GM12801 (cell line): Measurements from ENCODE around the gene DOC2B.

ENCODE experiments used
- TF ChIP-seq, protein P1 (sequence below): IDR thresholded peaks from one replicate; pipeline ENCODE4 v1.5.1; 2011; ENCODE audit warnings: control low read depth; ENCODE audit not compliant: insufficient read length; ENCODE audit errors: extremely low read depth

The DOC2B gene

DNA sequence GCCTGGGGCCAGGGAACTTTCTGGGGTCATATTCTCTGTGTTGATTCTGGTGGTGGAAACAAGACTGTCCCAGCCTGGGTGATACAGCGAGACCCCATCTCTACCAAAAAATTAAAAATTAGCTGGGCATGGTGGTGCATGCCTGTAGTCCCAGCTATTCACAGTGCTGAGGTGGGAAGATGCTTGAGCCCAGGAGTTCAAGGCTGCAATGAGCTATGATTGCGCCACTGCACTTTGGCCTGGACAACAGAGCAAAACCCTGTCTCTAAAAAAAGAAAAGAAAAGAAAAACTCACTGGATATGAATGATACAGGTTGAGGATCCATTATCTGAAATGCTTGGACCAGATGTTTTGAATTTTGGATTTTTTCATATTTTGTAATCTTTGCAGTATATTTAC is 30.4 kb downstream of the DOC2B start:
- TF ChIP-seq, protein P1, sequence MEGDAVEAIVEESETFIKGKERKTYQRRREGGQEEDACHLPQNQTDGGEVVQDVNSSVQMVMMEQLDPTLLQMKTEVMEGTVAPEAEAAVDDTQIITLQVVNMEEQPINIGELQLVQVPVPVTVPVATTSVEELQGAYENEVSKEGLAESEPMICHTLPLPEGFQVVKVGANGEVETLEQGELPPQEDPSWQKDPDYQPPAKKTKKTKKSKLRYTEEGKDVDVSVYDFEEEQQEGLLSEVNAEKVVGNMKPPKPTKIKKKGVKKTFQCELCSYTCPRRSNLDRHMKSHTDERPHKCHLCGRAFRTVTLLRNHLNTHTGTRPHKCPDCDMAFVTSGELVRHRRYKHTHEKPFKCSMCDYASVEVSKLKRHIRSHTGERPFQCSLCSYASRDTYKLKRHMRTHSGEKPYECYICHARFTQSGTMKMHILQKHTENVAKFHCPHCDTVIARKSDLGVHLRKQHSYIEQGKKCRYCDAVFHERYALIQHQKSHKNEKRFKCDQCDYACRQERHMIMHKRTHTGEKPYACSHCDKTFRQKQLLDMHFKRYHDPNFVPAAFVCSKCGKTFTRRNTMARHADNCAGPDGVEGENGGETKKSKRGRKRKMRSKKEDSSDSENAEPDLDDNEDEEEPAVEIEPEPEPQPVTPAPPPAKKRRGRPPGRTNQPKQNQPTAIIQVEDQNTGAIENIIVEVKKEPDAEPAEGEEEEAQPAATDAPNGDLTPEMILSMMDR: no peak

DNA sequence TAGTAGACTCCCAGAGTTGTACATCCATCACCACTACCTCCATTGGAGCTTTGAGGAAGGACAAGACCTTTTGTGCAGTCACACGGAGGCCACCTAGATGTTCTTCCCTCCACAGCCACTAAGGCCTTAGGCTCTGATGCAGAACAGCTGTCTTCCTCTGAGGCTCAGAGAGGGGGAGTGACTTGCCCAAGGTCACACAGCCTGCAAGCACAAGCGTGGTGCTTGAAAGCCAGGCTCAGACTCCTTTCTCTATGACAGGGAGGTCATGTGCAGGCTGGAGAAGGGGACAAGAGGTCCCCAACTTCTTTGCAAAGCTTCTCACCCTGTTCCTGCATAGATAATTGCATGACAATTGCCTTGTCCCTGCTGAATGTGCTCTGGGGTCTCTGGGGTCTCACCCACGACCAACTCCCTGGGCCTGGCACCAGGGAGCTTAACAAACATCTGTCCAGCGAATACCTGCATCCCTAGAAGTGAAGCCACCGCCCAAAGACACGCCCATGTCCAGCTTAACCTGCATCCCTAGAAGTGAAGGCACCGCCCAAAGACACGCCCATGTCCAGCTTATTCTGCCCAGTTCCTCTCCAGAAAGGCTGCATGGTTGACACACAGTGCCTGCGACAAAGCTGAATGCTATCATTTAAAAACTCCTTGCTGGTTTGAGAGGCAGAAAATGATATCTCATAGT is 31.4 kb downstream of the DOC2B start:
- TF ChIP-seq, protein P1: no peak

GRCh38 chr17:149231-149630 is 32.2 kb downstream of the DOC2B start:
- TF ChIP-seq, protein P1: no peak

DNA sequence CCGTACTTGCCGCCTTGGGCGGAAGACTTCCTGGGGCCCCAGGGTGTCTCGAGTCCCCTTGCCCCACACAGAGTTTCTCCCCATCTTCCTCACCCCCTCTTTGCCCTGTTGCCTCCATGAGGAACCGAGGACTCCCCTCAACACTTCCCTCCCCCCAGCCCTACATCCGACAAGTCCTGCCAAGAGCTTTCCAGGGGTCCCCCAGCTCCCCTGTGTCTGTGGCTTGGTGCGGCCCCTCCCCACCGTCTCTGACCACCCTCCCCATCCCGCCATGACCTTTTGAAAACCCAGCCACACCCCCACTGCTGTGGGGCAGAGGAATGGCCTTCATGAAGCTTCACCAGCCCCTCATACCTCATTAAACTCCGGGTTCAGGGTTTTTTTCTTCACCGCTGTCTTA is 32.7 kb downstream of the DOC2B start:
- TF ChIP-seq, protein P1: no peak

DNA sequence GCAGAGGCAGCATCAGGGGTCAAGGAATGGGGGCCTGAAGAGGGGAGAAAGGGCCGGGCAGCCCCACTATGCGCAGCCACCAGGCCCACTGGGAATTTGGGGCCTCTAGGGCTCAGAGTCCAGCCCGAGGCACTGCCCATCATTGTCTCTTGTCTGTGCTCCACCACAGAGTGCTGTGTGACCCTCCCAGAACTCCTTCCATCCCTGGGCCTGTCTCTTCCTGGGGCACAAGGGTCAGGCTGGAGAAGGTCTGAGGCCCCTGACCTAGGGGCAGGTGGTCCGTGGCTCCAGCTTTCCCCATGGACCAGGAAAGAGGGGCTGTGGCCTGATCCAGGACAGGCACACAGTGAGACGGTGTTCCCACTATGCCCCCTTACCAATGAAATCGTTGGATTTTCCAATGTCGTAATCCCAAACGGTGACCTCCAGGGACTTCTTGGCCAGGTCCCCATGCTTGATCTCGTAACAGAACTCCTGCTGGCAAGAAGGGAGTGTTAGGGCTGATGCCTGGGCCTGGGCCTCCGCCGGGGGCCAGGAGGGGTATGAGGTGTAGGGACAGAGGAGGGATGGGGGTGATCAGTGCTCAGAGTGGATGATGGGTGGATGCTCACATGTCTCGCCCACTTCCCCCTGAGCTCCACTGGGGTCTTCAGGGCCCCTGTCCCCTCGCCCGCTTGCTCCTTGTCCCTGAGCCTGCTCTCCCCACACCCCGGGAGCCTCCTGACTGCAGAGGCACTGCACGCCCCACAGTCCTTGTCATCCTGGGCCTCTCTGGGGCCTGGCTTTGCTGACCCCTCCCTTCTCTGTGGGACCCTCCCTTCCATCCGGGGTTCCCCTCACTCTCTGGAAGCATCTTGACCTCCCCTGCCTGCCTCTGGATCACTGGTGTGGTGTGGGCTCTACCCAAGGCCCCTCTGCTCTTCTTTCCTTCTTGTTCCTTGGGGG is 33.4 kb downstream of the DOC2B start:
- TF ChIP-seq, protein P1: no peak

- TF ChIP-seq, protein P1: no peak
Measured at GRCh38 chr17:146983-147761, 34.3 kb downstream of the DOC2B start.

- TF ChIP-seq, protein P1: no peak
Measured at GRCh38 chr17:146546-146945, 34.9 kb downstream of the DOC2B start.
